ENCODE data around the gene ZNRF1. TPM values are rescaled to one million over a fixed set of nuclear protein-coding genes. Genes with fewer than 3 reads are reported as not detected.

The ZNRF1 gene
- total and polyA plus RNA-seq, 2 of the 4 experiments (the other 2 are of a cell fraction): 8.2 to 20.7 TPM

- TF ChIP-seq NFE2L2 (IDR thresholded peaks at IDR 0.05; ENCODE audit: low read depth, low read length): no peak
- no peak for TF ChIP-seq RFX5 (IDR thresholded peaks at IDR 0.05; ENCODE audit: low read depth, low read length)
- TF ChIP-seq MAFK (IDR thresholded peaks at IDR 0.05; ENCODE audit: low read depth, low read length): no peak
- no peak for TF ChIP-seq FOS (IDR thresholded peaks at IDR 0.05; ENCODE audit: low read depth, low read length)
- no peak for TF ChIP-seq MAZ (IDR thresholded peaks at IDR 0.05; ENCODE audit: borderline replicate concordance, low read depth, low read length)
- TF ChIP-seq CEBPB (IDR thresholded peaks at IDR 0.05; ENCODE audit: low read depth, low read length): no peak
- no peak for TF ChIP-seq MXI1 (IDR thresholded peaks at IDR 0.05; ENCODE audit: borderline replicate concordance, low read depth, low read length)
- no peak for TF ChIP-seq CHD1 (IDR thresholded peaks at IDR 0.05; ENCODE audit: low read depth, low read length)
- TF ChIP-seq RCOR1 (IDR thresholded peaks at IDR 0.05; ENCODE audit: insufficient replicate concordance, low read length): no peak
- no peak for TF ChIP-seq SMC3 (IDR thresholded peaks at IDR 0.05; ENCODE audit: low read depth, low read length)
- no peak for TF ChIP-seq POLR2A (IDR thresholded peaks at IDR 0.05; ENCODE audit: low read depth, low read length)
- TF ChIP-seq BHLHE40 (IDR thresholded peaks at IDR 0.05; ENCODE audit: low read depth, low read length): no peak
- no peak for TF ChIP-seq ELK1 (IDR thresholded peaks at IDR 0.05; ENCODE audit: borderline replicate concordance, low read depth, low read length)
- TF ChIP-seq RAD21 (IDR thresholded peaks at IDR 0.05; ENCODE audit: low read length): no peak
- no peak for TF ChIP-seq USF2 (IDR thresholded peaks at IDR 0.05; ENCODE audit: low read depth, low read length)
- no peak for TF ChIP-seq CTCF (conservative IDR thresholded peaks at IDR 0.05; ENCODE audit: low read depth, low read length)
- H2AFZ ChIP-seq (replicated peaks; ENCODE audit: low read length, poor library complexity): no peak overlapping the region
- H2AK5ac ChIP-seq (ENCODE audit: low read depth, low read length): no peak overlapping the region
- no peak overlapping the region for H2AK9ac ChIP-seq (replicated peaks; ENCODE audit: low read depth, low read length, poor library complexity)
- no peak overlapping the region for H2BK120ac ChIP-seq (ENCODE audit: low read depth, low read length)
- CTCF ChIA-PET: no interaction called here
- BruUV-seq (replicated peaks): no TSS peak
- no peak overlapping the region for H2BK15ac ChIP-seq (ENCODE audit: low read depth, low read length)
- DNase-seq (no peak), ATAC-seq (ENCODE audit: low read depth) (no peak)
- in situ Hi-C loops (cut with MboI; ENCODE audit: low sequenced_read_pairs) (no loop called here), intact Hi-C loops (cut with micrococcal nuclease) (no loop called here), dilution Hi-C loops (cut with HindIII; ENCODE audit: low sequenced_read_pairs, unreplicated experiment) (no loop called here)
- peaks cover 4% of the 10 kb centered on the region; the same call in 1 of the 2 replicates for H3K9me3 ChIP-seq (ENCODE audit: control insufficient read depth, insufficient read depth, low read length)
- no peak overlapping the region for H4K91ac ChIP-seq (ENCODE audit: insufficient read depth, low read depth, low read length)
- WGBS, 2 experiments (ENCODE audit: extremely low coverage in 2 of 2, insufficient read length in 1 of 2): no CpG with 5 or more reads among the region's 4 CpGs
- H3K4me3 ChIP-seq (ENCODE audit: insufficient read depth, low read depth, low read length): no peak overlapping the region
- no peak overlapping the region for H3K18ac ChIP-seq (ENCODE audit: low read depth, low read length)
- no peak overlapping the region for H3K56ac ChIP-seq (ENCODE audit: extremely low read depth, insufficient read depth, low read length)
- H3K4me2 ChIP-seq (ENCODE audit: low read depth, low read length): no peak overlapping the region
- H4K8ac ChIP-seq (ENCODE audit: low read depth in 2 of 2, low read length in 2 of 2): no peak overlapping the region
- no peaks in the 10 kb centered on the region for H3K9me1 ChIP-seq (ENCODE audit: insufficient read depth, low read length)
- H2BK5ac ChIP-seq (ENCODE audit: low read depth, low read length, poor library complexity, severe bottlenecking): no peak overlapping the region
- no peak overlapping the region for H3K9ac ChIP-seq (ENCODE audit: low read depth, low read length)
- peaks cover 3% of the 10 kb centered on the region; the same call in 1 of the 2 replicates for H3K27me3 ChIP-seq (ENCODE audit: control insufficient read depth, insufficient read depth, low read length)
- H3K4ac ChIP-seq (ENCODE audit: low read depth, low read length): no peak overlapping the region
- H3K14ac ChIP-seq (replicated peaks; ENCODE audit: low read depth, low read length): no peak overlapping the region
- H3K23ac ChIP-seq (ENCODE audit: low read depth, low read length): no peak overlapping the region
- H3K4me1 ChIP-seq (ENCODE audit: control insufficient read depth, insufficient read depth, low read length): no peaks in the 10 kb centered on the region
- POLR2A ChIA-PET (ENCODE audit: unreplicated experiment): no interaction called here
- H4K5ac ChIP-seq (ENCODE audit: low read depth, low read length): no peak overlapping the region
- H3K79me1 ChIP-seq (ENCODE audit: low read depth in 1 of 2, low read length in 2 of 2): no peaks in the 10 kb centered on the region
- H3K36me3 ChIP-seq (ENCODE audit: control insufficient read depth, insufficient read depth, low read length): no peaks in the 10 kb centered on the region
- H2BK20ac ChIP-seq (ENCODE audit: low read depth, low read length): no peak overlapping the region
- H4K20me1 ChIP-seq (ENCODE audit: insufficient read depth, low read length): no peaks in the 10 kb centered on the region
- H3K27ac ChIP-seq (ENCODE audit: insufficient read depth, low read length): no peak overlapping the region
These were observed 129.0 kb downstream of the ZNRF1 start for GRCh38 chr16:75127713-75128415.
